Placental pericyte (primary cell): ENCODE results near the gene USO1. TPM values are rescaled to one million over a fixed set of nuclear protein-coding genes. Genes with fewer than 3 reads are reported as not detected.

Experiments
- small RNA-seq: library from RNA; depleted of rRNA; stranded (forward); fragments of <200 nt; gene quantifications from one replicate; pipeline ENCODE3, GENCODE V24; 2012; ENCODE audit warnings: low replicate concordance
- total RNA-seq: library from RNA; depleted of rRNA; stranded (reverse); fragments of >200 nt; gene quantifications from 2 replicates; pipeline ENCODE4 v1.2.3, GENCODE V29; 2012

USO1 gene
- total RNA-seq = 123 and 145 TPM in 2 replicates

GRCh38 chr4:75724066-75724866 is at the start of gene USO1:
Gene USO1 (plus strand): TSS chr4:75724577. CDS start chr4:75724820, 243 bp downstream.

Small RNA genes within 50 kb of the gene (small RNA-seq; reads per million reads assigned to genes)
- 0.10 reads per million for gene RNU2-16P

Other genes starting within 250 kb of the USO1 start
- 25.6 and 27.5 TPM in 2 replicates for gene RCHY1, start 210.2 kb upstream of the USO1 start, total RNA-seq
- 14.2 and 17.7 TPM in 2 replicates for gene THAP6, start 210.1 kb upstream of the USO1 start, total RNA-seq
- 0.29 TPM in 1 of 2 replicates, not detected in the other for gene ODAPH, start 168.5 kb upstream of the USO1 start, total RNA-seq
- gene CDKL2, start 94.0 kb upstream of the USO1 start, total RNA-seq = 0.29 and 0.88 TPM in 2 replicates
- gene G3BP2, start 51.2 kb upstream of the USO1 start, total RNA-seq = 135 and 165 TPM in 2 replicates
- under 0.01 TPM in 1 of 2 replicates, not detected in the other for gene PPEF2, start 177.9 kb downstream of the USO1 start, total RNA-seq
- 28.9 and 40.4 TPM in 2 replicates for gene NAAA, start 216.4 kb downstream of the USO1 start, total RNA-seq